WTC11 (cell line): ENCODE measurements around the gene TPBGL. TPM values are rescaled to one million over a fixed set of nuclear protein-coding genes. Genes with fewer than 3 reads are reported as not detected.

Experiments
- ATAC-seq: fragments of 200-7000 bp; cut with Tn5 transposase; 2 replicates; pipeline ENCODE4 v1.10.0; 2021; ENCODE audit warnings: mild to moderate bottlenecking, moderate library complexity
- CTCF ChIA-PET: fragments of 300-600 bp; sonication (Branson Sonifier 250); formaldehyde crosslinking; loops from one replicate; lab custom pipeline; 2021; ENCODE audit warnings: antibody characterized with exemption; lab: Charles Lee
- POLR2A ChIA-PET: fragments of 350-600 bp; sonication (Branson Sonifier 250); formaldehyde crosslinking; loops from one replicate; lab custom pipeline; 2021; ENCODE audit warnings: antibody characterized with exemption; lab: Charles Lee
- DNase-seq: peaks from one replicate; pipeline ENCODE4 v3.0.0; 2021; ENCODE audit warnings: low spot score
- H3K27ac Mint-ChIP-seq: 2 replicates; pipeline ENCODE4 v1.8.0; 2021; ENCODE audit warnings: mixed read lengths
- H3K27me3 Mint-ChIP-seq: 2 replicates; pipeline ENCODE4 v1.8.0; 2021; ENCODE audit warnings: low read depth, mild to moderate bottlenecking, moderate library complexity, mixed read lengths
- H3K36me3 Mint-ChIP-seq: 2 replicates; pipeline ENCODE4 v1.8.0; 2021; ENCODE audit warnings: mixed read lengths
- H3K4me1 Mint-ChIP-seq: 2 replicates; pipeline ENCODE4 v1.8.0; 2022; ENCODE audit warnings: mixed read lengths
- H3K4me3 Mint-ChIP-seq: 2 replicates; pipeline ENCODE4 v1.8.0; 2021; ENCODE audit warnings: mild to moderate bottlenecking, moderate library complexity, mixed read lengths
- H3K9me3 Mint-ChIP-seq: 2 replicates; pipeline ENCODE4 v1.8.0; 2021; ENCODE audit warnings: mixed read lengths
- FOXK1 ChIP-seq: sonication (generic); formaldehyde crosslinking; IDR thresholded peaks from 2 replicates; pipeline ENCODE4 v1.8.0; 2022; ENCODE audit warnings: mild to moderate bottlenecking, moderate library complexity, missing genetic modification reagents
- GABPB1 ChIP-seq: sonication (generic); formaldehyde crosslinking; IDR thresholded peaks from 2 replicates; pipeline ENCODE4 v1.8.1; 2023; ENCODE audit warnings: mild to moderate bottlenecking, missing genetic modification reagents
- JUN ChIP-seq: sonication (generic); formaldehyde crosslinking; IDR thresholded peaks from 2 replicates; pipeline ENCODE4 v1.8.0; 2023; ENCODE audit warnings: mild to moderate bottlenecking, missing genetic modification reagents
- KAT7 ChIP-seq: sonication (generic); formaldehyde crosslinking; IDR thresholded peaks from 2 replicates; pipeline ENCODE4 v1.8.1; 2023; ENCODE audit warnings: missing genetic modification reagents, mild to moderate bottlenecking, borderline replicate concordance
- NFE2L1 ChIP-seq: sonication (generic); formaldehyde crosslinking; IDR thresholded peaks from 2 replicates; pipeline ENCODE4 v1.8.1; 2023; ENCODE audit warnings: missing genetic modification reagents
- NR2C2 ChIP-seq: sonication (generic); formaldehyde crosslinking; IDR thresholded peaks from 2 replicates; pipeline ENCODE4 v1.8.0; 2022; ENCODE audit warnings: mild to moderate bottlenecking, missing genetic modification reagents
- NR3C1 ChIP-seq: sonication (generic); formaldehyde crosslinking; conservative IDR thresholded peaks from 2 replicates; pipeline ENCODE4 v1.8.1; 2023; ENCODE audit warnings: low read depth, mild to moderate bottlenecking, missing genetic modification reagents
- RELA ChIP-seq: sonication (generic); formaldehyde crosslinking; IDR thresholded peaks from 2 replicates; pipeline ENCODE4 v1.8.1; 2022; ENCODE audit warnings: missing genetic modification reagents, mild to moderate bottlenecking, borderline replicate concordance
- SMAD3 ChIP-seq: sonication (generic); formaldehyde crosslinking; IDR thresholded peaks from 2 replicates; pipeline ENCODE4 v1.8.0; 2022; ENCODE audit warnings: missing genetic modification reagents, mild to moderate bottlenecking, borderline replicate concordance
- SMAD4 ChIP-seq: sonication (generic); formaldehyde crosslinking; IDR thresholded peaks from 2 replicates; pipeline ENCODE4 v1.8.0; 2022; ENCODE audit warnings: mild to moderate bottlenecking, missing genetic modification reagents
- SOX15 ChIP-seq: fragments of 250-450 bp; sonication (Bioruptor Pico); IDR thresholded peaks from 2 replicates; pipeline ENCODE4 v1.9.0; 2021; ENCODE audit warnings: mild to moderate bottlenecking
- SP1 ChIP-seq: sonication (generic); formaldehyde crosslinking; conservative IDR thresholded peaks from 2 replicates; pipeline ENCODE4 v1.8.1; 2022; ENCODE audit warnings: missing genetic modification reagents
- TEAD4 ChIP-seq: sonication (generic); formaldehyde crosslinking; IDR thresholded peaks from 2 replicates; pipeline ENCODE4 v1.8.0; 2022; ENCODE audit warnings: mild to moderate bottlenecking, missing genetic modification reagents
- ZNF121 ChIP-seq: sonication (generic); formaldehyde crosslinking; IDR thresholded peaks from 2 replicates; pipeline ENCODE4 v1.8.0; 2023; ENCODE audit warnings: missing genetic modification reagents
- ZNF263 ChIP-seq: sonication (generic); formaldehyde crosslinking; IDR thresholded peaks from 2 replicates; pipeline ENCODE4 v1.8.1; 2022; ENCODE audit warnings: low read depth, mild to moderate bottlenecking, moderate library complexity, missing genetic modification reagents
- ZNF317 ChIP-seq: sonication (generic); formaldehyde crosslinking; IDR thresholded peaks from 2 replicates; pipeline ENCODE4 v1.8.1; 2023; ENCODE audit warnings: low read depth, mild to moderate bottlenecking, moderate library complexity, missing genetic modification reagents, borderline replicate concordance
- total RNA-seq: library from RNA; stranded (reverse); gene quantifications from 3 replicates; pipeline ENCODE4 v1.2.3, GENCODE V29; 2021
- TF ChIP-seq, protein P1 (sequence below): sonication (generic); formaldehyde crosslinking; IDR thresholded peaks from 2 replicates; pipeline ENCODE4 v1.8.0; 2022; ENCODE audit warnings: missing genetic modification reagents
- TF ChIP-seq, protein P2 (sequence below): sonication (generic); formaldehyde crosslinking; IDR thresholded peaks from 2 replicates; pipeline ENCODE4 v1.8.1; 2023; ENCODE audit warnings: mild to moderate bottlenecking, missing genetic modification reagents
- TF ChIP-seq, protein P3 (sequence below): sonication (generic); formaldehyde crosslinking; IDR thresholded peaks from 2 replicates; pipeline ENCODE4 v1.8.0; 2023; ENCODE audit warnings: mild to moderate bottlenecking, missing genetic modification reagents
- TF ChIP-seq, protein P4 (sequence below): fragments of 250-450 bp; sonication (Bioruptor Pico); conservative IDR thresholded peaks from 2 replicates; pipeline ENCODE4 v1.9.0; 2021; ENCODE audit warnings: mild to moderate bottlenecking
- TF ChIP-seq, protein P5 (sequence below): sonication (generic); formaldehyde crosslinking; IDR thresholded peaks from 2 replicates; pipeline ENCODE4 v1.8.1; 2022; ENCODE audit warnings: low read depth, missing genetic modification reagents, borderline replicate concordance
- TF ChIP-seq, protein P6 (sequence below): sonication (generic); formaldehyde crosslinking; IDR thresholded peaks from 2 replicates; pipeline ENCODE4 v1.8.0; 2022; ENCODE audit warnings: mild to moderate bottlenecking, missing genetic modification reagents

The TPBGL gene
- total RNA-seq, 1 experiment from 2014 or later, result 0.37 TPM

DNA sequence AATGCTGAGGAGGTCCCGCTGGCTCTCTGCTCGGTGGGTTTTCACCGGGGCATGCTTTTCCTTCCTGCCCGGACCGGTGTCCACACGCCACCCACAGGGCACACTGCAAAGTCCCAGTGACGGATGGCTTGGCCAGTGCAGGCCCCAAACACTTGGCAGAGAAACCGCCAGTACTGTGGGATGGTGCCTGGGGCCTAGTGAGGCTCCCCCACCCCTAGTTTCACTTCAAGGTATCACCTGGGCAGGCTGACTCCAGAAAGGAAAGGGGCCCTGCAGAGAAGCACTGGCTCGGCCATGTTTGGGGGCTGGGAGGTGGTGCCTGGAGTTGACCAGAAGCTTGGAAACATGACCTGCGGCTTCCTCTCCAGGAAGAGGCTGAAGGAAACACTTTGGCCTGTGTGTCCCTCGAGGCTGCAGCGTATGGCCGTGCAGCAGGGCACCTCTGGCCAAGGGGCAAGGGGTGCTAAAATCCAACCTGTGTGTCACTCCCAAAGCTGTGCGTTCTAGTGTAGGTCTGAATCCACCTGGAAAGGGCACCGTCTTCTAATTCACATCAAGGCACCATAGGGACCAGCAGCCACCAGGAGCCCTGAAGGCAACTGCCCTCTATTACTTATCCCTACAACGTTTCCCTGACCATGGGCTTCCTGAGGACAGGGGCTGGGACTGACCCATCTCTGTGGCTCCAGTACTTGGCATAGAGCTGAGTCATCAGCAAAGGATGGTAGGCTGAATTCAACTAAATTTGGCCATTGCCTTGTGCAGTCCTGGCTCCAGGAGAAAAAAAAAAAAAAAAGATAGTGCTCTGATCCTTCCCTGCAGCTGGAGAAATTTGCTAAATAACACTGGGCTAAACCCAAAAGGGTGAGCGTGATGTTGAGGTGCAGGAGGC is 22.6 kb downstream of the TPBGL start:
- H3K27me3 Mint-ChIP-seq, result peaks cover 25% of the 10 kb centered on the region

DNA sequence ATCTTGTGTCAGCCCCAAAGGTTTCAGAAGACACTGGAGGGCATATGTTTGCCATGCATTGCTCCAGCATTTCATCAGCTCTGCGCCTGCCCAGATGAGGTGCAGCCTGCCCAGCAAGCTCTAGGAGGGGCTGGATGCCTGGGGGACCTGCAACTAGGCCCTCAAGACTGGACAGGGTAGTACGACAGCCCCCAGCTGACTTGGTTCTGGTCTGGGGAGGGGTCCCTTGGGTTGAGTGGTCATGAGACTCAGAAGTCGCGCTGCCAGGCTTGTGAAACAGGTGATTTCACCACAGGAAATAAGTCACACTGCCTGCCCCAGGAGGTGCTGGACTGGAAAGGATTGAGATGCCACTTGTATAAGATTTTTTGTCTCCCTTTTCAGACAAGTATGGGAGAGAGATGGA is 23.4 kb downstream of the TPBGL start:
- Mint-ChIP-seq H3K27me3 (peaks cover 17% of the 10 kb centered on the region), H3K36me3 (peaks cover 15% of the 10 kb centered on the region), H3K4me1 (peaks cover 20% of the 10 kb centered on the region), H3K27ac (no peak overlapping the region), H3K4me3 (no peak overlapping the region), H3K9me3 (no peaks in the 10 kb centered on the region)
- no peak for DNase-seq
- no peak for ATAC-seq
- CTCF ChIA-PET, result interaction anchor here (1.3 kb wide), 1 partner anchor 241 kb away, joined by 4 read pairs; no protein-coding TSS in a partner anchor
- POLR2A ChIA-PET, result no interaction called here
- TF ChIP-seq ZNF317 (CRISPR knock-in tag) (no peak), KAT7 (CRISPR knock-in tag) (no peak), NR2C2 (CRISPR knock-in tag) (no peak), NFE2L1 (CRISPR knock-in tag) (no peak), GABPB1 (CRISPR knock-in tag) (peak; percentile 92), ZNF121 (CRISPR knock-in tag) (peak; percentile 79)
- TF ChIP-seq, protein P1, sequence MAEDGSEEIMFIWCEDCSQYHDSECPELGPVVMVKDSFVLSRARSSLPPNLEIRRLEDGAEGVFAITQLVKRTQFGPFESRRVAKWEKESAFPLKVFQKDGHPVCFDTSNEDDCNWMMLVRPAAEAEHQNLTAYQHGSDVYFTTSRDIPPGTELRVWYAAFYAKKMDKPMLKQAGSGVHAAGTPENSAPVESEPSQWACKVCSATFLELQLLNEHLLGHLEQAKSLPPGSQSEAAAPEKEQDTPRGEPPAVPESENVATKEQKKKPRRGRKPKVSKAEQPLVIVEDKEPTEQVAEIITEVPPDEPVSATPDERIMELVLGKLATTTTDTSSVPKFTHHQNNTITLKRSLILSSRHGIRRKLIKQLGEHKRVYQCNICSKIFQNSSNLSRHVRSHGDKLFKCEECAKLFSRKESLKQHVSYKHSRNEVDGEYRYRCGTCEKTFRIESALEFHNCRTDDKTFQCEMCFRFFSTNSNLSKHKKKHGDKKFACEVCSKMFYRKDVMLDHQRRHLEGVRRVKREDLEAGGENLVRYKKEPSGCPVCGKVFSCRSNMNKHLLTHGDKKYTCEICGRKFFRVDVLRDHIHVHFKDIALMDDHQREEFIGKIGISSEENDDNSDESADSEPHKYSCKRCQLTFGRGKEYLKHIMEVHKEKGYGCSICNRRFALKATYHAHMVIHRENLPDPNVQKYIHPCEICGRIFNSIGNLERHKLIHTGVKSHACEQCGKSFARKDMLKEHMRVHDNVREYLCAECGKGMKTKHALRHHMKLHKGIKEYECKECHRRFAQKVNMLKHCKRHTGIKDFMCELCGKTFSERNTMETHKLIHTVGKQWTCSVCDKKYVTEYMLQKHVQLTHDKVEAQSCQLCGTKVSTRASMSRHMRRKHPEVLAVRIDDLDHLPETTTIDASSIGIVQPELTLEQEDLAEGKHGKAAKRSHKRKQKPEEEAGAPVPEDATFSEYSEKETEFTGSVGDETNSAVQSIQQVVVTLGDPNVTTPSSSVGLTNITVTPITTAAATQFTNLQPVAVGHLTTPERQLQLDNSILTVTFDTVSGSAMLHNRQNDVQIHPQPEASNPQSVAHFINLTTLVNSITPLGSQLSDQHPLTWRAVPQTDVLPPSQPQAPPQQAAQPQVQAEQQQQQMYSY (CRISPR knock-in tag), result no peak

More for the DNA sequence above, 22.6 kb downstream of the TPBGL start:
- H3K27ac Mint-ChIP-seq, result no peak overlapping the region
- no peak for DNase-seq
- CTCF ChIA-PET, result interaction anchor here (0.7 to 2.8 kb wide), 3 partner anchors 13 to 240 kb away, joined by 3 to 13 read pairs (median 4); no protein-coding TSS in a partner anchor
- H3K9me3 Mint-ChIP-seq, result no peaks in the 10 kb centered on the region
- no peak overlapping the region for H3K4me3 Mint-ChIP-seq
- peak; percentile 4 for ATAC-seq
- H3K36me3 Mint-ChIP-seq, result peaks cover 14% of the 10 kb centered on the region
- POLR2A ChIA-PET, result no interaction called here
- TF ChIP-seq KAT7 (CRISPR knock-in tag) (no peak), RELA (CRISPR knock-in tag) (no peak), SOX15 (no peak), SP1 (CRISPR knock-in tag) (no peak), FOXK1 (CRISPR knock-in tag) (no peak), NR3C1 (CRISPR knock-in tag) (no peak), TEAD4 (CRISPR knock-in tag) (no peak), ZNF263 (CRISPR knock-in tag) (no peak), SMAD3 (no peak), SMAD4 (no peak), JUN (CRISPR knock-in tag) (no peak)
- TF ChIP-seq, protein P2, sequence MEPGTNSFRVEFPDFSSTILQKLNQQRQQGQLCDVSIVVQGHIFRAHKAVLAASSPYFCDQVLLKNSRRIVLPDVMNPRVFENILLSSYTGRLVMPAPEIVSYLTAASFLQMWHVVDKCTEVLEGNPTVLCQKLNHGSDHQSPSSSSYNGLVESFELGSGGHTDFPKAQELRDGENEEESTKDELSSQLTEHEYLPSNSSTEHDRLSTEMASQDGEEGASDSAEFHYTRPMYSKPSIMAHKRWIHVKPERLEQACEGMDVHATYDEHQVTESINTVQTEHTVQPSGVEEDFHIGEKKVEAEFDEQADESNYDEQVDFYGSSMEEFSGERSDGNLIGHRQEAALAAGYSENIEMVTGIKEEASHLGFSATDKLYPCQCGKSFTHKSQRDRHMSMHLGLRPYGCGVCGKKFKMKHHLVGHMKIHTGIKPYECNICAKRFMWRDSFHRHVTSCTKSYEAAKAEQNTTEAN (CRISPR knock-in tag), result no peak
- TF ChIP-seq, protein P3, sequence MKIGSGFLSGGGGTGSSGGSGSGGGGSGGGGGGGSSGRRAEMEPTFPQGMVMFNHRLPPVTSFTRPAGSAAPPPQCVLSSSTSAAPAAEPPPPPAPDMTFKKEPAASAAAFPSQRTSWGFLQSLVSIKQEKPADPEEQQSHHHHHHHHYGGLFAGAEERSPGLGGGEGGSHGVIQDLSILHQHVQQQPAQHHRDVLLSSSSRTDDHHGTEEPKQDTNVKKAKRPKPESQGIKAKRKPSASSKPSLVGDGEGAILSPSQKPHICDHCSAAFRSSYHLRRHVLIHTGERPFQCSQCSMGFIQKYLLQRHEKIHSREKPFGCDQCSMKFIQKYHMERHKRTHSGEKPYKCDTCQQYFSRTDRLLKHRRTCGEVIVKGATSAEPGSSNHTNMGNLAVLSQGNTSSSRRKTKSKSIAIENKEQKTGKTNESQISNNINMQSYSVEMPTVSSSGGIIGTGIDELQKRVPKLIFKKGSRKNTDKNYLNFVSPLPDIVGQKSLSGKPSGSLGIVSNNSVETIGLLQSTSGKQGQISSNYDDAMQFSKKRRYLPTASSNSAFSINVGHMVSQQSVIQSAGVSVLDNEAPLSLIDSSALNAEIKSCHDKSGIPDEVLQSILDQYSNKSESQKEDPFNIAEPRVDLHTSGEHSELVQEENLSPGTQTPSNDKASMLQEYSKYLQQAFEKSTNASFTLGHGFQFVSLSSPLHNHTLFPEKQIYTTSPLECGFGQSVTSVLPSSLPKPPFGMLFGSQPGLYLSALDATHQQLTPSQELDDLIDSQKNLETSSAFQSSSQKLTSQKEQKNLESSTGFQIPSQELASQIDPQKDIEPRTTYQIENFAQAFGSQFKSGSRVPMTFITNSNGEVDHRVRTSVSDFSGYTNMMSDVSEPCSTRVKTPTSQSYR, result no peak
- TF ChIP-seq, protein P4, sequence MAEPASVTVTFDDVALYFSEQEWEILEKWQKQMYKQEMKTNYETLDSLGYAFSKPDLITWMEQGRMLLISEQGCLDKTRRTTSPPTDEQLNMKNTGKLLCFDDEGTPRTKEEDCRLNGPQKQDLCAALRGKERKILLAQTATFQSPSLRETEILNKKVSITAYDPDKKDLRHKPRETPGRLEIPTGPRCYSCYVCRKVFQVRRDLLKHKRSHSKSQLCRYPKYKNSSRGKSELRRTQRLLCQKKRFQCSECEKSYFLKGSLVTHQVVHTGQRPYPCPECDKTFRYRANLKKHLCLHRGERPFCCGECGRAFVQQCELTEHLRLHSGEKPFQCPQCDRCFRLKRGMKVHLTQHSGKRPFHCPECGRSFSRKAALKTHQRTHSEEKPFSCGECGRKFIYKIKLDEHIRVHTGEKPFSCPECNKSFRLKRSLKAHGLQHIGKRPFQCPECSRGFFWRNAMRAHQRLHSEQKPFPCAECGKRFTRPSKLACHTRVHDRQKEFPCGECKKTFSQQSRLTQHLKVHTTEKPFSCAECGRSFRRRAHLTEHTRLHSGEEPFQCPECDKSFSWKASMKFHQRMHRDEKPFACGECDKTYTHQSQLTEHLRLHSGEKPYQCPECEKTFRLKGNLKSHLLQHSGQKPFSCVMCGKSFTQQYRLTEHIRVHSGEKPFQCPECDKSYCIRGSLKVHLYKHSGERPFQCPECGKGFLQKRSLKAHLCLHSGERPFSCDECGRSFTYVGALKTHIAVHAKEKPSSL (CRISPR knock-in tag), result no peak
- TF ChIP-seq, protein P5, sequence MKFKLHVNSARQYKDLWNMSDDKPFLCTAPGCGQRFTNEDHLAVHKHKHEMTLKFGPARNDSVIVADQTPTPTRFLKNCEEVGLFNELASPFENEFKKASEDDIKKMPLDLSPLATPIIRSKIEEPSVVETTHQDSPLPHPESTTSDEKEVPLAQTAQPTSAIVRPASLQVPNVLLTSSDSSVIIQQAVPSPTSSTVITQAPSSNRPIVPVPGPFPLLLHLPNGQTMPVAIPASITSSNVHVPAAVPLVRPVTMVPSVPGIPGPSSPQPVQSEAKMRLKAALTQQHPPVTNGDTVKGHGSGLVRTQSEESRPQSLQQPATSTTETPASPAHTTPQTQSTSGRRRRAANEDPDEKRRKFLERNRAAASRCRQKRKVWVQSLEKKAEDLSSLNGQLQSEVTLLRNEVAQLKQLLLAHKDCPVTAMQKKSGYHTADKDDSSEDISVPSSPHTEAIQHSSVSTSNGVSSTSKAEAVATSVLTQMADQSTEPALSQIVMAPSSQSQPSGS, result no peak
- TF ChIP-seq, protein P6, sequence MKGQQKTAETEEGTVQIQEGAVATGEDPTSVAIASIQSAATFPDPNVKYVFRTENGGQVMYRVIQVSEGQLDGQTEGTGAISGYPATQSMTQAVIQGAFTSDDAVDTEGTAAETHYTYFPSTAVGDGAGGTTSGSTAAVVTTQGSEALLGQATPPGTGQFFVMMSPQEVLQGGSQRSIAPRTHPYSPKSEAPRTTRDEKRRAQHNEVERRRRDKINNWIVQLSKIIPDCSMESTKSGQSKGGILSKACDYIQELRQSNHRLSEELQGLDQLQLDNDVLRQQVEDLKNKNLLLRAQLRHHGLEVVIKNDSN (CRISPR knock-in tag), result no peak
- TF ChIP-seq, all 79 proteins: peak for 0
- peaks cover 20% of the 10 kb centered on the region for H3K4me1 Mint-ChIP-seq
